Vagina (tissue), 2 donors: ENCODE data around the gene MALRD1.

Experiments
- POLR2AphosphoS5 ChIP-seq, 2 donors: sonication (generic); formaldehyde crosslinking; IDR thresholded peaks; one replicate each; pipeline ENCODE4 v1.9.0; 2017; ENCODE audit warnings: antibody characterized with exemption in 2 of 2, mild to moderate bottlenecking in 2 of 2, low read depth in 1 of 2; ENCODE audit not compliant: insufficient read depth in 1 of 2
- TF ChIP-seq, protein P1 (sequence below), 3 experiments: fragments of 450-650 bp in 2 of 3; fragments of 200-600 bp in 1 of 3; sonication (generic) in 1 of 3; IDR thresholded peaks; one replicate each; pipeline ENCODE4 v1.5.1; 2017 to 2019; ENCODE audit warnings: antibody characterized with exemption in 3 of 3, mild to moderate bottlenecking in 2 of 3, moderate library complexity in 2 of 3

DNA sequence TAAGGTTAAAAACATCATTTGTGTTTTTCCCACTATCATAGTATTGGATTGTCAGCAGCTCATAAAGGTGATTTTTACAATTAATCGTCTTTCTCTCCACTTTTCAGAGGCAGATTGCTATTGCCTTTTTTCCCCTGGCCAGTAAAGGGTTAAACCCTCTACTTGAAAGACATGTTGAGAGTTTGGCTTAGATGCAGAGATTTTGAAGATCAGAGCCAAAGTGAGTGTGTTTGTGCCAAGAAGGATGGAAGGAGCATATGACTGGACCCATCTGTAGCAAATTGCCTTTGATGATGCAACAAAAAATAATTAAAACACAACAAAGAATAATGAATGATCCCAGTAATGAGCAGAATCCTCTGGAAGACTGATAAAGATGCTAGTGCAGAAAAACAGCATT, 373.1 kb downstream of the MALRD1 start:
- TF ChIP-seq POLR2AphosphoS5 (IDR thresholded peaks at IDR 0.05; ENCODE audit: insufficient read depth in 1 of 2, low read depth in 1 of 2), result no peak
- TF ChIP-seq, protein P1, sequence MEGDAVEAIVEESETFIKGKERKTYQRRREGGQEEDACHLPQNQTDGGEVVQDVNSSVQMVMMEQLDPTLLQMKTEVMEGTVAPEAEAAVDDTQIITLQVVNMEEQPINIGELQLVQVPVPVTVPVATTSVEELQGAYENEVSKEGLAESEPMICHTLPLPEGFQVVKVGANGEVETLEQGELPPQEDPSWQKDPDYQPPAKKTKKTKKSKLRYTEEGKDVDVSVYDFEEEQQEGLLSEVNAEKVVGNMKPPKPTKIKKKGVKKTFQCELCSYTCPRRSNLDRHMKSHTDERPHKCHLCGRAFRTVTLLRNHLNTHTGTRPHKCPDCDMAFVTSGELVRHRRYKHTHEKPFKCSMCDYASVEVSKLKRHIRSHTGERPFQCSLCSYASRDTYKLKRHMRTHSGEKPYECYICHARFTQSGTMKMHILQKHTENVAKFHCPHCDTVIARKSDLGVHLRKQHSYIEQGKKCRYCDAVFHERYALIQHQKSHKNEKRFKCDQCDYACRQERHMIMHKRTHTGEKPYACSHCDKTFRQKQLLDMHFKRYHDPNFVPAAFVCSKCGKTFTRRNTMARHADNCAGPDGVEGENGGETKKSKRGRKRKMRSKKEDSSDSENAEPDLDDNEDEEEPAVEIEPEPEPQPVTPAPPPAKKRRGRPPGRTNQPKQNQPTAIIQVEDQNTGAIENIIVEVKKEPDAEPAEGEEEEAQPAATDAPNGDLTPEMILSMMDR (IDR thresholded peaks at IDR 0.05), result no peak
